ENCODE data around the gene SPCS3. TPM values are rescaled to one million over a fixed set of nuclear protein-coding genes. Genes with fewer than 3 reads are reported as not detected.

SPCS3 gene
- total RNA-seq (2022; extraction: Qiagen RNA extraction; ENCODE audit: low read depth): 24.8 to 43.9 TPM (median 39.5 TPM) in 5 replicates

DNA sequence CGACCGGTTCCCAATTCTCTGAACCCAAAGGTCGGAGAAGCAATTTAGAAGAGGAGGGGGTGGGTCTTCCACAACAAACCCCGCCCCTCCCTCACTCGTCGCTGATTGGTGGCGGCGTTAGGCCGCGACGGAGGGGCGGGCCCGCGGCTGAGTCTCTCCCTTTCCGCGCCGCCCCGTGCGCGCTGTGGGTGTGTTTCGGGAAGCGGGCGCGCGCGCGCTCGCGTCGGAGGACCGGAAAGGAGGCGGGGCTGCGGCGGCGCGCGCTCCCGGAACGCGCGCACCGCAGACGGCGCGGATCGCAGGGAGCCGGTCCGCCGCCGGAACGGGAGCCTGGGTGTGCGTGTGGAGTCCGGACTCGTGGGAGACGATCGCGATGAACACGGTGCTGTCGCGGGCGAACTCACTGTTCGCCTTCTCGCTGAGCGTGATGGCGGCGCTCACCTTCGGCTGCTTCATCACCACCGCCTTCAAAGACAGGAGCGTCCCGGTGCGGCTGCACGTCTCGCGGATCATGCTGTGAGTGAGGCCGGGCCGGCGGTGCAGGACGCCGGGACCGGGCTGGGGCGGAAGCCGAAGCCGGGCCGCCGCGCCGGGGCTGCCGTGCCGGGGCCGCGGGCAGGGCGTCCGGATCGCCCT, at the start of gene SPCS3:
Gene SPCS3 (plus strand): TSS at position 263 of the 636 bp plus-strand sequence. CDS start 111 bp downstream, at position 374.

Other genes with a start within 250 kb of the SPCS3 start
- 0.22 to 0.32 TPM (median 0.25 TPM) in 3 of 5 replicates, not detected in the others for gene SPATA4, start 124.4 kb upstream of the SPCS3 start, total RNA-seq (2022; extraction: Qiagen RNA extraction; ENCODE audit: low read depth)
- 0.21 TPM in 1 of 5 replicates, not detected in the others for gene ASB5, start 50.7 kb upstream of the SPCS3 start, total RNA-seq (2022; extraction: Qiagen RNA extraction; ENCODE audit: low read depth)

Data from A549 treated with ZK216348 at 1 μM for 4 hours (cell line).